Duodenal mucosa (tissue), 2 donors: ENCODE results near the gene CUEDC1.

Experiments
- H3K27ac ChIP-seq: one replicate; pipeline ENCODE4 v1.7.0; 2013; ENCODE audit warnings: low read depth, low read length
- H3K27me3 ChIP-seq, 2 donors: one replicate each; pipeline ENCODE4 v1.7.0; 2013; ENCODE audit warnings: low read length in 2 of 2, control low read depth in 1 of 2; ENCODE audit not compliant: insufficient read depth in 2 of 2, control insufficient read depth in 1 of 2
- H3K36me3 ChIP-seq, 2 donors: one replicate each; pipeline ENCODE4 v1.7.0; 2013; ENCODE audit warnings: low read length in 2 of 2, control low read depth in 1 of 2; ENCODE audit not compliant: insufficient read depth in 2 of 2, control insufficient read depth in 1 of 2
- H3K4me1 ChIP-seq, 2 donors: one replicate each; pipeline ENCODE4 v1.7.0; 2013; ENCODE audit warnings: low read length in 2 of 2, control low read depth in 1 of 2; ENCODE audit not compliant: insufficient read depth in 2 of 2, control insufficient read depth in 1 of 2
- H3K4me3 ChIP-seq, 2 donors: one replicate each; pipeline ENCODE4 v1.7.0; 2013; ENCODE audit warnings: low read length in 2 of 2, low read depth in 1 of 2
- H3K9ac ChIP-seq, 2 donors: one replicate each; pipeline ENCODE4 v1.7.0; 2013; ENCODE audit warnings: low read length in 2 of 2, low read depth in 1 of 2
- H3K9me3 ChIP-seq, 2 donors: one replicate each; pipeline ENCODE4 v1.7.0; 2013; ENCODE audit warnings: low read length in 2 of 2, control low read depth in 1 of 2; ENCODE audit not compliant: control insufficient read depth in 1 of 2

The CUEDC1 gene

GRCh38 chr17:57955183-57955931, at the start of gene CUEDC1:
CUEDC1 (minus strand) TSS chr17:57955412; CDS start chr17:57885564, 69,848 bp downstream.
- no peaks in the 10 kb centered on the region for H3K9me3 ChIP-seq
- peak within 1 kb of the TSS; percentile 84 for H3K27ac ChIP-seq
- peak within 1 kb of the TSS; percentile 70 to 73 for H3K4me3 ChIP-seq
- no peaks in the 10 kb centered on the region for H3K36me3 ChIP-seq
- H3K4me1 ChIP-seq = peaks cover 21 to 27% of the 10 kb centered on the region in 2 donors
- peak within 1 kb of the TSS; percentile 63 to 64 for H3K9ac ChIP-seq
- peaks cover 4 to 7% of the 10 kb centered on the region in 2 donors for H3K27me3 ChIP-seq

GRCh38 chr17:58004060-58004459, 48.8 kb upstream of the CUEDC1 start:
- no peak overlapping the region for H3K9ac ChIP-seq
- H3K9me3 ChIP-seq = no peaks in the 10 kb centered on the region
- H3K4me3 ChIP-seq = no peak overlapping the region
- H3K27me3 ChIP-seq = no peaks in the 10 kb centered on the region
- peaks cover 31 to 44% of the 10 kb centered on the region in 2 donors for H3K36me3 ChIP-seq
- no peak overlapping the region for H3K27ac ChIP-seq
- H3K4me1 ChIP-seq = peaks cover 32% of the 10 kb centered on the region in 2 donors

- Histone ChIP-seq H3K27me3 (no peaks in the 10 kb centered on the region), H3K4me1 (peaks cover 29 to 31% of the 10 kb centered on the region in 2 donors), H3K4me3 (no peak overlapping the region), H3K27ac (no peak overlapping the region), H3K9ac (no peak overlapping the region), H3K9me3 (no peaks in the 10 kb centered on the region), H3K36me3 (peaks cover 32 to 47% of the 10 kb centered on the region in 2 donors)
Observed at GRCh38 chr17:58002973-58003372, 47.8 kb upstream of the CUEDC1 start.

GRCh38 chr17:58002154-58002948, 47.1 kb upstream of the CUEDC1 start:
- Histone ChIP-seq H3K4me1 (peaks cover 27 to 28% of the 10 kb centered on the region in 2 donors), H3K9me3 (no peaks in the 10 kb centered on the region), H3K9ac (no peak overlapping the region), H3K36me3 (peaks cover 32 to 51% of the 10 kb centered on the region in 2 donors), H3K27ac (no peak overlapping the region), H3K27me3 (no peaks in the 10 kb centered on the region), H3K4me3 (no peak overlapping the region)

GRCh38 chr17:58001461-58002124, 46.4 kb upstream of the CUEDC1 start:
- H3K36me3 ChIP-seq = peaks cover 32 to 51% of the 10 kb centered on the region in 2 donors
- no peak overlapping the region for H3K9ac ChIP-seq
- H3K27me3 ChIP-seq = no peaks in the 10 kb centered on the region
- H3K4me1 ChIP-seq = peaks cover 27 to 28% of the 10 kb centered on the region in 2 donors
- H3K27ac ChIP-seq = no peak overlapping the region
- H3K4me3 ChIP-seq = no peak overlapping the region
- no peaks in the 10 kb centered on the region for H3K9me3 ChIP-seq

- peaks cover 19 to 21% of the 10 kb centered on the region in 2 donors for H3K4me1 ChIP-seq
- H3K27me3 ChIP-seq = no peaks in the 10 kb centered on the region
- no peak overlapping the region for H3K27ac ChIP-seq
- H3K4me3 ChIP-seq = no peak overlapping the region
- H3K9ac ChIP-seq = no peak overlapping the region
- peaks cover 19 to 42% of the 10 kb centered on the region in 2 donors for H3K36me3 ChIP-seq
- H3K9me3 ChIP-seq = no peaks in the 10 kb centered on the region
Observed at GRCh38 chr17:57999496-58000017, 44.3 kb upstream of the CUEDC1 start.

GRCh38 chr17:57999010-57999495, 43.8 kb upstream of the CUEDC1 start:
- Histone ChIP-seq H3K36me3 (peaks cover 15 to 37% of the 10 kb centered on the region in 2 donors), H3K9ac (no peak overlapping the region), H3K9me3 (no peaks in the 10 kb centered on the region), H3K4me3 (no peak overlapping the region), H3K4me1 (peaks cover 19 to 20% of the 10 kb centered on the region in 2 donors), H3K27me3 (no peaks in the 10 kb centered on the region), H3K27ac (no peak overlapping the region)

- Histone ChIP-seq H3K27ac (no peak overlapping the region), H3K4me1 (peaks cover 21 to 23% of the 10 kb centered on the region in 2 donors)
Observed at GRCh38 chr17:57997085-57997809, 42.0 kb upstream of the CUEDC1 start.

More at GRCh38 chr17:57997085-57997809, 42.0 kb upstream of the CUEDC1 start:
- no peak overlapping the region for H3K4me3 ChIP-seq
- H3K36me3 ChIP-seq = peaks cover 11 to 21% of the 10 kb centered on the region in 2 donors
- H3K9me3 ChIP-seq = no peaks in the 10 kb centered on the region
- no peak overlapping the region for H3K9ac ChIP-seq
- H3K27me3 ChIP-seq = no peaks in the 10 kb centered on the region
